Activated T-helper 1 cell treated with anti-CD3 and anti-CD28 coated beads, Interleukin-12 subunit alpha, Interleukin-12 subunit beta, Interleukin-2, Interleukin-4 antibody, amounts not matched to agents 30 ng/mL and 10 ng/mL and 1 ng/mL, durations not matched to agents 14 hours and 24 hours and 36 hours (primary cell): ENCODE measurements around the gene SH2D3C. TPM values are rescaled to one million over a fixed set of nuclear protein-coding genes. Genes with fewer than 3 reads are reported as not detected.
A peak's percentile ranks its signal among the peaks of the same experiment; 100 is the strongest.

Experiments used
- DNase-seq: peaks from one replicate; pipeline ENCODE4 v3.0.0; 2021; ENCODE audit warnings: low spot score
- H3K27ac Mint-ChIP-seq: one replicate; pipeline ENCODE4 v1.8.0; 2021; ENCODE audit warnings: mild to moderate bottlenecking, mixed read lengths
- H3K27me3 Mint-ChIP-seq: one replicate; pipeline ENCODE4 v1.8.0; 2022; ENCODE audit warnings: mild to moderate bottlenecking, moderate library complexity, mixed read lengths; ENCODE audit not compliant: insufficient read depth
- H3K36me3 Mint-ChIP-seq: one replicate; pipeline ENCODE4 v1.8.0; 2021; ENCODE audit warnings: low read depth, mixed read lengths
- H3K4me1 Mint-ChIP-seq: one replicate; pipeline ENCODE4 v1.8.0; 2021; ENCODE audit warnings: low read depth, mixed read lengths
- H3K4me3 Mint-ChIP-seq: one replicate; pipeline ENCODE4 v1.8.0; 2021; ENCODE audit warnings: mild to moderate bottlenecking, moderate library complexity, mixed read lengths
- H3K9me3 Mint-ChIP-seq: one replicate; pipeline ENCODE4 v1.8.0; 2021; ENCODE audit warnings: mixed read lengths
- intact Hi-C: fragments of 100-400 bp; cut with micrococcal nuclease; formaldehyde crosslinking; loops from one replicate; pipeline ENCODE4 v1.15.1; 2024
- total RNA-seq: library from RNA; stranded (reverse); gene quantifications from 2 replicates; pipeline ENCODE4 v1.2.3, GENCODE V29; 2022

Gene SH2D3C
- total RNA-seq, 1 donor from 2014 or later: 30.0 TPM

GRCh38 chr9:127813686-127814226 is 35.3 kb upstream of the SH2D3C start:
- H3K27me3 Mint-ChIP-seq: no peaks in the 10 kb centered on the region
- peaks cover 21% of the 10 kb centered on the region for H3K36me3 Mint-ChIP-seq
- no peaks in the 10 kb centered on the region for H3K9me3 Mint-ChIP-seq
- DNase-seq: no peak
- no peaks in the 10 kb centered on the region for H3K4me1 Mint-ChIP-seq
- no peak overlapping the region for H3K27ac Mint-ChIP-seq
- H3K4me3 Mint-ChIP-seq: no peak overlapping the region
- intact Hi-C loops: no loop called here

- H3K4me3 Mint-ChIP-seq: no peak overlapping the region
- intact Hi-C loops: no loop called here
- no peak for DNase-seq
- no peaks in the 10 kb centered on the region for H3K4me1 Mint-ChIP-seq
- H3K9me3 Mint-ChIP-seq: no peaks in the 10 kb centered on the region
- H3K27me3 Mint-ChIP-seq: no peaks in the 10 kb centered on the region
- H3K36me3 Mint-ChIP-seq: peaks cover 19% of the 10 kb centered on the region
- no peak overlapping the region for H3K27ac Mint-ChIP-seq
Measured at GRCh38 chr9:127812936-127813675, 34.6 kb upstream of the SH2D3C start.

- H3K4me3 Mint-ChIP-seq: no peak overlapping the region
- no peaks in the 10 kb centered on the region for H3K9me3 Mint-ChIP-seq
- H3K27me3 Mint-ChIP-seq: no peaks in the 10 kb centered on the region
- no peak overlapping the region for H3K27ac Mint-ChIP-seq
- H3K4me1 Mint-ChIP-seq: no peaks in the 10 kb centered on the region
- no peak for DNase-seq
- intact Hi-C loops: no loop called here
- peaks cover 21% of the 10 kb centered on the region for H3K36me3 Mint-ChIP-seq
Measured at GRCh38 chr9:127812011-127812410, 33.5 kb upstream of the SH2D3C start.

GRCh38 chr9:127810378-127811187 is 32.1 kb upstream of the SH2D3C start:
- Mint-ChIP-seq H3K27me3 (no peaks in the 10 kb centered on the region), H3K36me3 (peaks cover 27% of the 10 kb centered on the region), H3K9me3 (no peaks in the 10 kb centered on the region), H3K27ac (no peak overlapping the region), H3K4me3 (no peak overlapping the region), H3K4me1 (no peaks in the 10 kb centered on the region)
- DNase-seq: no peak
- intact Hi-C loops: no loop called here

GRCh38 chr9:127809540-127810377 is 31.3 kb upstream of the SH2D3C start:
- no peaks in the 10 kb centered on the region for H3K27me3 Mint-ChIP-seq
- no peak for DNase-seq
- H3K4me1 Mint-ChIP-seq: no peaks in the 10 kb centered on the region
- H3K4me3 Mint-ChIP-seq: no peak overlapping the region
- intact Hi-C loops: no loop called here
- no peak overlapping the region for H3K27ac Mint-ChIP-seq
- H3K9me3 Mint-ChIP-seq: no peaks in the 10 kb centered on the region
- H3K36me3 Mint-ChIP-seq: peaks cover 27% of the 10 kb centered on the region

- Mint-ChIP-seq H3K27me3 (no peaks in the 10 kb centered on the region), H3K36me3 (peaks cover 27% of the 10 kb centered on the region), H3K4me3 (no peak overlapping the region), H3K9me3 (no peaks in the 10 kb centered on the region), H3K4me1 (no peaks in the 10 kb centered on the region), H3K27ac (no peak overlapping the region)
- intact Hi-C loops: no loop called here
- DNase-seq: no peak
Measured at GRCh38 chr9:127809002-127809539, 30.6 kb upstream of the SH2D3C start.

- DNase-seq: no peak
- intact Hi-C loops: no loop called here
- Mint-ChIP-seq H3K9me3 (no peaks in the 10 kb centered on the region), H3K4me3 (no peak overlapping the region), H3K27ac (no peak overlapping the region), H3K4me1 (no peaks in the 10 kb centered on the region), H3K27me3 (no peaks in the 10 kb centered on the region), H3K36me3 (peaks cover 27% of the 10 kb centered on the region)
Measured at GRCh38 chr9:127808347-127809001, 30.0 kb upstream of the SH2D3C start.

- Mint-ChIP-seq H3K9me3 (no peaks in the 10 kb centered on the region), H3K36me3 (peaks cover 30% of the 10 kb centered on the region), H3K27ac (no peak overlapping the region), H3K4me1 (peaks cover 4% of the 10 kb centered on the region), H3K27me3 (no peaks in the 10 kb centered on the region), H3K4me3 (no peak overlapping the region)
- DNase-seq: no peak
- intact Hi-C loops: no loop called here
Measured at GRCh38 chr9:127806871-127807270, 28.4 kb upstream of the SH2D3C start.

- intact Hi-C loops: no loop called here
- Mint-ChIP-seq H3K4me1 (peaks cover 9% of the 10 kb centered on the region), H3K27me3 (no peaks in the 10 kb centered on the region), H3K36me3 (peaks cover 28% of the 10 kb centered on the region), H3K4me3 (peak overlapping the region; percentile 45), H3K9me3 (no peaks in the 10 kb centered on the region), H3K27ac (peak overlapping the region; percentile 70)
- DNase-seq: no peak
Measured at GRCh38 chr9:127805620-127806019, 27.2 kb upstream of the SH2D3C start.

- peak overlapping the region; percentile 93 for H3K27ac Mint-ChIP-seq
- H3K27me3 Mint-ChIP-seq: no peaks in the 10 kb centered on the region
- H3K4me3 Mint-ChIP-seq: peak overlapping the region; percentile 97
- H3K9me3 Mint-ChIP-seq: no peaks in the 10 kb centered on the region
- no peak for DNase-seq
- H3K36me3 Mint-ChIP-seq: peaks cover 19% of the 10 kb centered on the region
- intact Hi-C loops: loop anchor here (2.0 kb wide), 2 partner anchors 67 to 113 kb away; partner anchors contain the start of gene ST6GALNAC4
- peaks cover 9% of the 10 kb centered on the region for H3K4me1 Mint-ChIP-seq
Measured at GRCh38 chr9:127803507-127804352, 25.3 kb upstream of the SH2D3C start.
